Osteoblast (primary cell): Measurements from ENCODE around the gene NPDC1. TPM values are rescaled to one million over a fixed set of nuclear protein-coding genes. Genes with fewer than 3 reads are reported as not detected.

ENCODE experiments used
- DNase-seq: peaks from one replicate; pipeline ENCODE4 v3.0.0; 2011; ENCODE audit warnings: low spot score, mixed read lengths; ENCODE audit not compliant: insufficient read length; ENCODE audit errors: missing footprints
- H2AFZ ChIP-seq: 2 replicates; pipeline ENCODE4 v1.6.0; 2011; ENCODE audit warnings: mild to moderate bottlenecking, low read length
- H3K27ac ChIP-seq: 2 replicates; pipeline ENCODE4 v1.5.1; 2011; ENCODE audit warnings: mild to moderate bottlenecking, low read depth, low read length, moderate library complexity
- H3K27me3 ChIP-seq: 2 replicates; pipeline ENCODE4 v1.6.0; 2012; ENCODE audit warnings: mild to moderate bottlenecking, control low read depth, inconsistent platforms, low read length, moderate library complexity; ENCODE audit not compliant: insufficient read depth
- H3K36me3 ChIP-seq: 2 replicates; pipeline ENCODE4 v1.5.1; 2011; ENCODE audit warnings: mild to moderate bottlenecking, low read length, control low read depth, moderate library complexity; ENCODE audit not compliant: insufficient read depth
- H3K4me1 ChIP-seq: 2 replicates; pipeline ENCODE4 v1.5.1; 2011; ENCODE audit warnings: mild to moderate bottlenecking, low read length, control low read depth, moderate library complexity; ENCODE audit not compliant: insufficient read depth
- H3K4me2 ChIP-seq: 2 replicates; pipeline ENCODE4 v1.6.0; 2011; ENCODE audit warnings: mild to moderate bottlenecking, low read length; ENCODE audit not compliant: insufficient read depth
- H3K4me3 ChIP-seq: fragments of 200-600 bp; sonication (generic); 3 replicates; pipeline ENCODE4 v1.5.1; 2012; ENCODE audit warnings: mild to moderate bottlenecking, low read length, inconsistent platforms; ENCODE audit not compliant: insufficient read depth
- H3K79me2 ChIP-seq: 2 replicates; pipeline ENCODE4 v1.6.0; 2012; ENCODE audit warnings: mild to moderate bottlenecking, low read length, control low read depth, inconsistent platforms; ENCODE audit not compliant: insufficient read depth
- H3K9me3 ChIP-seq: 2 replicates; pipeline ENCODE4 v1.5.1; 2011; ENCODE audit warnings: low read depth, low read length, control low read depth
- H4K20me1 ChIP-seq: 2 replicates; pipeline ENCODE4 v1.6.0; 2012; ENCODE audit warnings: mild to moderate bottlenecking, low read length, control low read depth; ENCODE audit not compliant: insufficient read depth
- total RNA-seq: library from RNA; depleted of rRNA; stranded (reverse); fragments of >200 nt; gene quantifications from 2 replicates; pipeline ENCODE4 v1.2.3, GENCODE V29; 2012
- TF ChIP-seq, protein P1 (sequence below): IDR thresholded peaks from 2 replicates; pipeline ENCODE4 v1.5.1; 2011; ENCODE audit warnings: mild to moderate bottlenecking, low read depth, low read length, moderate library complexity; ENCODE audit errors: extremely low read depth

The NPDC1 gene
- total RNA-seq, 1 donor: 10.1 TPM

DNA sequence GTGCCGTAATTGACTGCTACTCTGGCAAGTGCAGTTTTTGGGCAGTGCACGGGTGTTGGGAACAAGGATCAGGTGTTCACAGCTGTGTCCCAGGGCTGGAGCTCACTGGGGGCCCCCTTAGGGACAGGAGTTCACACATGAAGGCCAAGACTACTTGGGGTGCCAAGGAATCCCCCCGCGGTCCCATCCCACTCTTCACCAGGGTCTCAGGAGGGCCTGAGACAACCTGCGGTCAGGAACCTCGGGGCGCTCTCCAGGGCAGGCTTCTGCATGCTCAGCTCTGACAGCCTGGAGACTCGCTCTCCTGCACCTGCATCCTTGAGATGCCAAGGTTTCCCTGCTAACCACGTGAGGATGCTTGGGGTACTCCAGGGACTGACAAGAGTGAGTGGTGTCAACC lies 38.5 kb upstream of the NPDC1 start:
- Histone ChIP-seq H3K4me1 (peaks cover 44% of the 10 kb centered on the region), H3K27me3 (no peaks in the 10 kb centered on the region), H3K4me3 (no peak overlapping the region), H3K4me2 (no peak overlapping the region), H3K9me3 (no peaks in the 10 kb centered on the region), H2AFZ (no peak overlapping the region), H3K27ac (peak overlapping the region; percentile 27), H4K20me1 (peaks cover 1% of the 10 kb centered on the region), H3K79me2 (peaks cover 41% of the 10 kb centered on the region), H3K36me3 (peaks cover 28% of the 10 kb centered on the region)
- TF ChIP-seq, protein P1, sequence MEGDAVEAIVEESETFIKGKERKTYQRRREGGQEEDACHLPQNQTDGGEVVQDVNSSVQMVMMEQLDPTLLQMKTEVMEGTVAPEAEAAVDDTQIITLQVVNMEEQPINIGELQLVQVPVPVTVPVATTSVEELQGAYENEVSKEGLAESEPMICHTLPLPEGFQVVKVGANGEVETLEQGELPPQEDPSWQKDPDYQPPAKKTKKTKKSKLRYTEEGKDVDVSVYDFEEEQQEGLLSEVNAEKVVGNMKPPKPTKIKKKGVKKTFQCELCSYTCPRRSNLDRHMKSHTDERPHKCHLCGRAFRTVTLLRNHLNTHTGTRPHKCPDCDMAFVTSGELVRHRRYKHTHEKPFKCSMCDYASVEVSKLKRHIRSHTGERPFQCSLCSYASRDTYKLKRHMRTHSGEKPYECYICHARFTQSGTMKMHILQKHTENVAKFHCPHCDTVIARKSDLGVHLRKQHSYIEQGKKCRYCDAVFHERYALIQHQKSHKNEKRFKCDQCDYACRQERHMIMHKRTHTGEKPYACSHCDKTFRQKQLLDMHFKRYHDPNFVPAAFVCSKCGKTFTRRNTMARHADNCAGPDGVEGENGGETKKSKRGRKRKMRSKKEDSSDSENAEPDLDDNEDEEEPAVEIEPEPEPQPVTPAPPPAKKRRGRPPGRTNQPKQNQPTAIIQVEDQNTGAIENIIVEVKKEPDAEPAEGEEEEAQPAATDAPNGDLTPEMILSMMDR: no peak
- DNase-seq: no peak

DNA sequence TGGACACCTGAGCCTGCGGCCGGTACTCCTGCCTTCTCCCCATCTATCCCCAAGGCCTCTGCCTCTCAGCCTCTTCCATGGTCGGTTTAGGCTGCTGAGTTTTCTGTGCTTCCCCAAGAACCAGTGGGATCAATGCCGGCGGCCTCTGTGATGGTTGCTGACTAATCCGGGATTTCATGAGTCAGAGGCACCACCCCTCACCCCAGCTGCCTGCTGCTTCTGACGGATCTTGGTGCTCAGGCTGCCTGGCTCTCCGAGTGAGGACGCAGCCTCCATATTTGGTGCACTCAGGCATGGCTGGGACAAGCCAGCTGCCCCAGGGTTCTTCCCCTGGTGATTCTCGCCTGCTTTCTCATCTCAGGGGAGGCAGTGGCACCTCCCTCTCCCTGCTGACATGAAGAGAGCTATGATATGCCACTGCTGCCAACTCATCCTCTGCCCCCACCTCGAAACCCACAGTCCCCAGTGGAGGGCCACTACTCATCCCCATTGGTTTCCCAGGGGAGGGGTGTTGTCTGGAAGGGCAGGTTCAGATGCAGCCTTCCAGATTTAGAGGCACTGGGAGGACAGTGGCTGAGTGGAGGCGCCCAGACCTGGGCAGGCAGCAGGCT lies 37.5 kb upstream of the NPDC1 start:
- H3K36me3 ChIP-seq: peaks cover 29% of the 10 kb centered on the region
- H3K4me3 ChIP-seq: peak overlapping the region; percentile 10
- peaks cover 44% of the 10 kb centered on the region for H3K4me1 ChIP-seq
- H3K79me2 ChIP-seq: peaks cover 47% of the 10 kb centered on the region
- no peaks in the 10 kb centered on the region for H3K9me3 ChIP-seq
- DNase-seq: peak; percentile 99
- TF ChIP-seq, protein P1: no peak
- peaks cover 6% of the 10 kb centered on the region for H4K20me1 ChIP-seq
- peak overlapping the region; percentile 74 for H3K27ac ChIP-seq
- peak overlapping the region; percentile 57 for H2AFZ ChIP-seq
- H3K27me3 ChIP-seq: no peaks in the 10 kb centered on the region
- H3K4me2 ChIP-seq: peak overlapping the region; percentile 52

DNA sequence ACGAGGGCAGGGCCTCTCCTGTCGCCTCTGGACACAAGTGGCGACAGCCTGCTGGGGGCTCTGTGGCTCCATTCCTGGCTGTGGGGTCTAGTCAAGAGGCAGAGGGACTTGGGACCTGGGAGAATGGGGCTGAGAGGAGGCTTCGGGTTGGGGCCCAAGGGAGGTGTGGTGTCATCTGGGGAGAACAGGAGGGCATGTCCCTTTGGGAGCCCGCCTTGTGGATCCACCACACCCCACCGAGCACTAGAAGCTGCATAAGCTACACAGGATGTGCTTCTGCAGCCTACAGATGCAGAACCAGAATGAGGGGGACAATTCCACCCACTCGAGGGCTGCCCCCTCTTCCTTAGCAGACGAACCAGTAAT lies 36.9 kb upstream of the NPDC1 start:
- TF ChIP-seq, protein P1: no peak
- Histone ChIP-seq H3K79me2 (peaks cover 47% of the 10 kb centered on the region), H3K4me3 (peak overlapping the region; percentile 10), H3K36me3 (peaks cover 23% of the 10 kb centered on the region), H2AFZ (no peak overlapping the region), H3K27me3 (no peaks in the 10 kb centered on the region), H3K4me2 (peak overlapping the region; percentile 43), H4K20me1 (peaks cover 6% of the 10 kb centered on the region), H3K4me1 (peaks cover 42% of the 10 kb centered on the region), H3K9me3 (no peaks in the 10 kb centered on the region), H3K27ac (peak overlapping the region; percentile 74)
- no peak for DNase-seq

DNA sequence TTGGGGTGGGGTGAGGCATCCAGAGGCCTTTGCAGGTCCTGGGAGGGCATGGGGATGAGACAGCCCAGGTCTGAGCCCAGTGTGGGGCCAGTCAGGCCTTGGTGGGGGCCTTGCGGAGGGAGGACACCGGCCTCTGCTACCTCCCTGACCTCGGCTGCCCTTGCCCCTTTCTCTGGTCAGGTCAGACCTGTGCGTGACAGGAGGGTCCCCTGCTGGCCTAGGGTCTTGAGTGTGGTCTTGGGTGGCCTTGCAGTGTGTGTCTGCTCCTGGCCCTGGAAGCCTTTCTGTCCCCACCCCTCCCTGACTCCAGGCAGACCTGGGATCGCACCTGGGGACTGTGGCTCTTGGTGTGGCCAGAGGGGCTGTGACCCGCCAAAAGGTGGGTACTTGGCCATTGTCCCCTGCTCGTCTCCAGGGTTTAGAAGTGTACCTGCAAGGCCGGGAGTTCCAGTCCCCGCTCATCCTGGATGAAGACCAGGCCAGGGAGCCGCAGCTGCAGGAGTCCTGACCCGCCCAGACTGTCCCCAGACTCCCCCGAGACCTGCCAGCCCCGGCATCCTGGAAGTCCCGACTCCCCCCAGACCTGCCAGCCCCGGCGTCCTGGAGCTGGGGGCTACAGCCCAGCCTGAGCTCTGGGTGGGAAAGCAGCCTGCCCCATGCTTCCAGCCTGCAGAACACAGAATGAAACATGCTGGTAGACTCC lies 36.4 kb upstream of the NPDC1 start:
- no peaks in the 10 kb centered on the region for H3K27me3 ChIP-seq
- H3K4me1 ChIP-seq: peaks cover 37% of the 10 kb centered on the region
- H3K4me2 ChIP-seq: no peak overlapping the region
- H3K36me3 ChIP-seq: peaks cover 23% of the 10 kb centered on the region
- peaks cover 45% of the 10 kb centered on the region for H3K79me2 ChIP-seq
- TF ChIP-seq, protein P1: no peak
- no peak overlapping the region for H3K4me3 ChIP-seq
- peak overlapping the region; percentile 74 for H3K27ac ChIP-seq
- no peaks in the 10 kb centered on the region for H3K9me3 ChIP-seq
- H2AFZ ChIP-seq: no peak overlapping the region
- H4K20me1 ChIP-seq: peaks cover 6% of the 10 kb centered on the region
- peak; percentile 55 for DNase-seq
